ENCODE results near the gene MBD5. TPM values are rescaled to one million over a fixed set of nuclear protein-coding genes. Genes with fewer than 3 reads are reported as not detected.

Gene MBD5
- total and polyA plus RNA-seq, 4 donors = 2.0 to 15.9 (median 9.5) TPM

DNA sequence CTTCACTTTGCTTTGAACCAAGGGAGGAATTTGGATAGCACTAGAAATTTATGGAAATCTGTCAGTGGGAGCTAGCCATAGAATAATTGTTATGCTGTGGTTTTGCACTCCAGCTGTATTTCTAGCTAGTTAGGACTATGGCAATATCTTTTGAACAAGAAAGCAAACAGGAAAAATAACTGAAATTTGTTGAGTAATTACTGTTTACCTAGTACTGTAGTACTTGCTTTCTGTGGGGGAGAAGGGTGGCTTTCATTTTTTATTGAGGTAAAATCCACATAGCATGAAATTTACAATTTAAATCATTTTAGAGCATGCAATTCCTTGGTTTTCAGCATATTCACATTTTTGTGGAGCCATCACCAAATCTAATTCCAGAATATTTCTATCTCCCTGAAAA lies 28.4 kb downstream of the MBD5 start:
- H3K36me3 ChIP-seq (ENCODE audit: control insufficient read depth in 4 of 4, insufficient read depth in 3 of 4, low read depth in 1 of 4, low read length in 3 of 4) = peaks cover 0 to under 1% (median 0%) of the 10 kb centered on the region in 4 donors
- no peak for TF ChIP-seq SP1 (IDR thresholded peaks at IDR 0.05)
- no peak for TF ChIP-seq HNF4G (IDR thresholded peaks at IDR 0.05)
- TF ChIP-seq FOXA1 (IDR thresholded peaks at IDR 0.05) = no peak
- TF ChIP-seq GABPA (IDR thresholded peaks at IDR 0.05 in 1 of 2, conservative IDR thresholded peaks at IDR 0.05 in 1 of 2) = no peak
- TF ChIP-seq ATF3 (IDR thresholded peaks at IDR 0.05) = no peak
- no peak for TF ChIP-seq EGR1 (IDR thresholded peaks at IDR 0.05; ENCODE audit: low read depth in 2 of 2)
- TF ChIP-seq FOXA2 (IDR thresholded peaks at IDR 0.05) = no peak
- TF ChIP-seq, protein P1, sequence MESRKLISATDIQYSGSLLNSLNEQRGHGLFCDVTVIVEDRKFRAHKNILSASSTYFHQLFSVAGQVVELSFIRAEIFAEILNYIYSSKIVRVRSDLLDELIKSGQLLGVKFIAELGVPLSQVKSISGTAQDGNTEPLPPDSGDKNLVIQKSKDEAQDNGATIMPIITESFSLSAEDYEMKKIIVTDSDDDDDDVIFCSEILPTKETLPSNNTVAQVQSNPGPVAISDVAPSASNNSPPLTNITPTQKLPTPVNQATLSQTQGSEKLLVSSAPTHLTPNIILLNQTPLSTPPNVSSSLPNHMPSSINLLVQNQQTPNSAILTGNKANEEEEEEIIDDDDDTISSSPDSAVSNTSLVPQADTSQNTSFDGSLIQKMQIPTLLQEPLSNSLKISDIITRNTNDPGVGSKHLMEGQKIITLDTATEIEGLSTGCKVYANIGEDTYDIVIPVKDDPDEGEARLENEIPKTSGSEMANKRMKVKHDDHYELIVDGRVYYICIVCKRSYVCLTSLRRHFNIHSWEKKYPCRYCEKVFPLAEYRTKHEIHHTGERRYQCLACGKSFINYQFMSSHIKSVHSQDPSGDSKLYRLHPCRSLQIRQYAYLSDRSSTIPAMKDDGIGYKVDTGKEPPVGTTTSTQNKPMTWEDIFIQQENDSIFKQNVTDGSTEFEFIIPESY (IDR thresholded peaks at IDR 0.05) = no peak
- TF ChIP-seq, protein P2, sequence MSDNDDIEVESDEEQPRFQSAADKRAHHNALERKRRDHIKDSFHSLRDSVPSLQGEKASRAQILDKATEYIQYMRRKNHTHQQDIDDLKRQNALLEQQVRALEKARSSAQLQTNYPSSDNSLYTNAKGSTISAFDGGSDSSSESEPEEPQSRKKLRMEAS (IDR thresholded peaks at IDR 0.05) = no peak
- TF ChIP-seq CTCF (IDR thresholded peaks at IDR 0.05; ENCODE audit: low read depth, low read length, missing input control) = no peak
- TF ChIP-seq HNF4A (conservative IDR thresholded peaks at IDR 0.05) = no peak
- H3K4me1 ChIP-seq (ENCODE audit: control insufficient read depth in 4 of 4, insufficient read depth in 4 of 4, low read length in 3 of 4) = no peaks in the 10 kb centered on the region
- no peak overlapping the region for H3K4me3 ChIP-seq (ENCODE audit: low read depth in 1 of 3, low read length in 3 of 3)
- no peaks in the 10 kb centered on the region for H3K9me3 ChIP-seq (ENCODE audit: control insufficient read depth in 4 of 4, low read length in 3 of 4)
- no peak overlapping the region for H3K27ac ChIP-seq (ENCODE audit: low read depth in 1 of 2, low read length in 2 of 2)
- H3K9ac ChIP-seq (ENCODE audit: low read depth in 1 of 2, low read length in 2 of 2) = no peak overlapping the region
- DNase-seq (ENCODE audit: low spot score) = no peak
- no peaks in the 10 kb centered on the region for H3K27me3 ChIP-seq (ENCODE audit: control insufficient read depth in 4 of 4, insufficient read depth in 4 of 4, low read length in 3 of 4)

DNA sequence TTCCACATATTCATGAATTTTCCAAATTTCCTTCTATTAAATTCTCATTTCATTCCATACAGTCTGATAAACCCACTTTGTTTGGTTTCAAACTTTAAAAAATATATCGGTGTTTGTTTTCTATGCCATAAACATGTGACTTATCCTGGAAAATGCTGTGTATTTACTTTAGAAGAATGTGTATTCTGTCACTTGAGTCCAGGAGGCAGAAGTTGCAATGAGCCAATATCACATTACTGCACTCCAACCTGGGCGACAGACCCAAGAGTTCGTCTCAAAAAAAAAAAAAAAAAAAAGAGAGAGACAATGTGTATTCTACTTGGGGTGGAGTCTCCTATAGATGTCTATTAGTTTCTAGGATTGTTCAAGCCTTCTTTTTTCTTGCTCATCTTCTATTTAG lies 31.8 kb downstream of the MBD5 start:
- no peaks in the 10 kb centered on the region for H3K27me3 ChIP-seq (ENCODE audit: control insufficient read depth in 4 of 4, insufficient read depth in 4 of 4, low read length in 3 of 4)
- 87% methylated on average over 3 of the region's 3 CpGs for WGBS
- no peak for DNase-seq (ENCODE audit: low spot score)
- H3K9ac ChIP-seq (ENCODE audit: low read depth in 1 of 2, low read length in 2 of 2) = no peak overlapping the region
- H3K27ac ChIP-seq (ENCODE audit: low read depth in 1 of 2, low read length in 2 of 2) = no peak overlapping the region
- H3K4me3 ChIP-seq (ENCODE audit: low read depth in 1 of 3, low read length in 3 of 3) = no peak overlapping the region
- peaks cover 0 to 2% (median 0%) of the 10 kb centered on the region in 4 donors for H3K4me1 ChIP-seq (ENCODE audit: control insufficient read depth in 4 of 4, insufficient read depth in 4 of 4, low read length in 3 of 4)
- no peaks in the 10 kb centered on the region for H3K9me3 ChIP-seq (ENCODE audit: control insufficient read depth in 4 of 4, low read length in 3 of 4)
- TF ChIP-seq HNF4A (conservative IDR thresholded peaks at IDR 0.05) (peak in 1 of 2 donors; percentile 23), FOXA1 (IDR thresholded peaks at IDR 0.05) (no peak)
- H3K36me3 ChIP-seq (ENCODE audit: control insufficient read depth in 4 of 4, insufficient read depth in 3 of 4, low read depth in 1 of 4, low read length in 3 of 4) = peaks cover 0 to 3% (median 0%) of the 10 kb centered on the region in 4 donors

- peaks cover 0 to 10% (median 1%) of the 10 kb centered on the region in 4 donors for H3K4me1 ChIP-seq (ENCODE audit: control insufficient read depth in 4 of 4, insufficient read depth in 4 of 4, low read length in 3 of 4)
- 92% methylated on average over 1 of the region's 1 CpG for WGBS
- no peak overlapping the region for H3K9ac ChIP-seq (ENCODE audit: low read depth in 1 of 2, low read length in 2 of 2)
- no peak overlapping the region for H3K4me3 ChIP-seq (ENCODE audit: low read depth in 1 of 3, low read length in 3 of 3)
- H3K9me3 ChIP-seq (ENCODE audit: control insufficient read depth in 4 of 4, low read length in 3 of 4) = no peaks in the 10 kb centered on the region
- H3K27ac ChIP-seq (ENCODE audit: low read depth in 1 of 2, low read length in 2 of 2) = no peak overlapping the region
- no peaks in the 10 kb centered on the region for H3K27me3 ChIP-seq (ENCODE audit: control insufficient read depth in 4 of 4, insufficient read depth in 4 of 4, low read length in 3 of 4)
- no peak for DNase-seq (ENCODE audit: low spot score)
- no peak for TF ChIP-seq TAF1 (conservative IDR thresholded peaks at IDR 0.05)
- no peak for TF ChIP-seq NR2F2 (IDR thresholded peaks at IDR 0.05)
- TF ChIP-seq, protein P2 (IDR thresholded peaks at IDR 0.05) = no peak
- no peak for TF ChIP-seq FOXA2 (IDR thresholded peaks at IDR 0.05)
- TF ChIP-seq HNF4A (conservative IDR thresholded peaks at IDR 0.05) = no peak
- no peak for TF ChIP-seq REST (IDR thresholded peaks at IDR 0.05)
- TF ChIP-seq GABPA (IDR thresholded peaks at IDR 0.05 in 1 of 2, conservative IDR thresholded peaks at IDR 0.05 in 1 of 2) = no peak
- no peak for TF ChIP-seq RXRA (IDR thresholded peaks at IDR 0.05)
- TF ChIP-seq FOXA1 (IDR thresholded peaks at IDR 0.05) = no peak
- TF ChIP-seq RAD21 (IDR thresholded peaks at IDR 0.05) = no peak
- TF ChIP-seq JUND (IDR thresholded peaks at IDR 0.05) = no peak
- no peak for TF ChIP-seq CTCF (IDR thresholded peaks at IDR 0.05; ENCODE audit: low read depth, low read length, missing input control)
- no peak for TF ChIP-seq EGR1 (IDR thresholded peaks at IDR 0.05; ENCODE audit: low read depth in 2 of 2)
- TF ChIP-seq SP1 (IDR thresholded peaks at IDR 0.05) = no peak
- no peak for TF ChIP-seq HNF4G (IDR thresholded peaks at IDR 0.05)
- H3K36me3 ChIP-seq (ENCODE audit: control insufficient read depth in 4 of 4, insufficient read depth in 3 of 4, low read depth in 1 of 4, low read length in 3 of 4) = peaks cover 0 to 3% (median 0%) of the 10 kb centered on the region in 4 donors
Measured at GRCh38 chr2:148058641-148059040, 37.8 kb downstream of the MBD5 start.

Measured in liver (tissue), 9 donors.